IPS-NIHi11 (cell line): Measurements from ENCODE around the gene SH3RF3.

Source experiments
- DNase-seq: peaks from one replicate; pipeline ENCODE4 v3.0.0; 2012; ENCODE audit warnings: mixed read lengths, low spot score

SH3RF3 gene

GRCh38 chr2:109340381-109340780 is 211.4 kb downstream of the SH3RF3 start:
- no peak for DNase-seq

- DNase-seq = no peak
Observed at GRCh38 chr2:109341355-109342255, 212.6 kb downstream of the SH3RF3 start.

DNA sequence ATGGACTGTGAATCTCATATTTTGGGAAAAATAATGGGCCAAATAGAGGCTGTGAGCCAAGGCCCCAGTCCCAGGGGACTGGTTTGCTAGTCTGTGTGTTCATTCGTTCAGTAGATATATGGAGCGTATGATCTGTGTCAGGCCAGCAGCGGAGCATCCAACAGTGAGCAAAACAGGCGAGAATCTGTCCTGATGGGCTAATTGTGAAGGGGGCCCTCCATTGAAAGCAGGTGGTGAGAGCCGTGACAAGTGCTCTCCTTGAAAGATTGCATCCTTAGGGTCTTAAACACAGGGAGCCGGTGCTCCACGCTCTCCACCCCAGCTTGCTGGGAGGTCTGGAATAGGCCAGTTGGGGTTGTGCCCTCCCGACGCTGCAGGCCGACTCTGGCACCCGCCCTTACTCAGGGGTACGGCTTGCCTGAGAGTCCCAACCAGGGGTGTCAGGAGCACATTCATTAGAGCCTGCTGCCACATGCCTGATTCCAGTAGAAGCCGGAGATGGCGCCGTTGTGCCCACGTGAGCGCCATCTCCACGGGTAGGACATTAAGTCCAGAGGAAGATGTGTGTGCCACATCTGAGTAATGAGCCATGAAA is 213.3 kb downstream of the SH3RF3 start:
- DNase-seq = no peak

DNA sequence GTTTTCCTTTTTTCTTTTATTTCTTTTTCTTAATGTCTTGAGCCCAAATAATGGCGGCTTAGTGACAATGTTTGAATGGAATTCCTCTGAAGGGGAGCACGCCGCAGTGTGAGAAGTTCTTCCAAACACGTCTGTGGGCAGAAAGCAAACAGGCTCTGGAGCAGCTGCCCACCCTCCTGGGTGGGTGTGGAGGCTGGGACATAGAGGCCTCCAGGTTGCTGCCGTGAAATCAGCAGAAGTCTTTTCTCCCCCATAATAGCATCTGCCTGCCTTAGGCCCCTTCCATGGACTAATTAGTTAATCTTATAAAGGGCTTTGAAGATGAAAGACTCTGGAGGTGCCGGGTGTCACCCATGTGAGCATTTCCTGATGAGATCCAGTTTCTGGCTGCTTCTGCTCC is 213.9 kb downstream of the SH3RF3 start:
- DNase-seq = no peak

- no peak for DNase-seq
Observed at GRCh38 chr2:109343460-109343859, 214.5 kb downstream of the SH3RF3 start.

DNA sequence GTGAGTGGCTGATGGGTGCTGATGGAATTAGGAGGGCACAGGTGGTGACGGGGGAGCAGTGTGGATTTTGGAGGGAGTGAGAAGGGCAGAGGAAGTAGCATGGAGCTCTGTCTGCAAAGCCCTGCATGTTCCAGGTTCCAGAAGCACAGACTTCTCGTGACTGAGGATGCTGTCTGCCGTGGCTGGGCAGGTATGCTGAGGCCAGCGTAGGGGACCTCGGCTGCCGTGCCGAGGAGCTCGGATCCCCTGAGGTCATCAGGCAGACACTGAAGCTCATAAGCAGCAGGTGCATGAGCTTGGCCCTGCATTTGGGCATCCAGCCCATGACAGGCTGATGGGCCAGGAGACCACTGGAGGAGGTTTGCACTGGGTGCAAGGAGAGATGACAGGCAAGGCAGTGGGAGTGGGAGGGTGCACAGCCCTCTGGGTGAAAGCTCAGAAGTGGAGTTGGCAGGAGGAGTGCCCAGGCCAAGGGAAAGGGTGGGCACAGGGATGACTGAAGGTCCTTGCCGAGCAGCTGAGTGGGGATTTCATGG is 215.3 kb downstream of the SH3RF3 start:
- DNase-seq = no peak

GRCh38 chr2:109345091-109345490 is 216.1 kb downstream of the SH3RF3 start:
- no peak for DNase-seq

DNA sequence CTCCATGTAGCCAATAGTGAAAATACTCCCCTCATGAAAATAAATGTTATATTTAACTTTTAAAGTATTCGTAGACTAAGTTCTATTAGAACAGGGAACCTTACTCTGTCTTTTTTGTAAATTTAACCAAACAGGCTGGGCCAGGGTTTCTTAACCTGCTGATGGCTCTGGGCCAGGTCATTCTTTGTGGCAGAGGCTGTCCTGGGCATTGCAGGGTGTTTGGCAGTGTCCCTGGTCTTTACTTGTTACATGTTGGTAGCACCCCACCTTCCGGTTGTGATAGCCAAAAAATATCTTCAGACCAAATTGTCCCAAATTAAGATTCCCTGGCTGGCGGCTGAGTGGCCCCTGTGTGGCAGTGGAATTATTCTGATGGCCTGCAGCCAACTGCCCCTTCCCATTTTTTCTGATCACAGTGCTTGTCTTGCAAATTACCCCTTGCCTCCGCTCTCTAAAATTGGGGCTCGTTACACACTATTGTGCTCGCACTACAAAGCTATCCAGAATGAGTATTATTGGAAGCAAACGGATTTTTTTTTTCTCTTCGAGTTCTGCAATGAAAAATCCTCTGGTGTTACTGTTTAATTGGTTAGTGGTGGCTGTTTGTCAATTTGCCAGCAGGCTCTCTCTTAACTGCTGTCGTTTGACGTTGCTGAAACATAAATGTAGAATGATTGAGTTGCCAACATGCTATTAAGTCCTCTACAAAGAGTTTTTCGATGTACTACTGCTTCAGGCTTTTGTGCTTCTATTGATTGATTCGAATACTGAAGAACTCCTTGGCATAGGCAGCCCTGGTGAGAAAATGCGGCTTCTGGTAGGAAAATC is 216.9 kb downstream of the SH3RF3 start:
- no peak for DNase-seq

GRCh38 chr2:109346601-109347228 is 217.7 kb downstream of the SH3RF3 start:
- DNase-seq = no peak

- no peak for DNase-seq
Observed at GRCh38 chr2:109347626-109348025, 218.6 kb downstream of the SH3RF3 start.

DNA sequence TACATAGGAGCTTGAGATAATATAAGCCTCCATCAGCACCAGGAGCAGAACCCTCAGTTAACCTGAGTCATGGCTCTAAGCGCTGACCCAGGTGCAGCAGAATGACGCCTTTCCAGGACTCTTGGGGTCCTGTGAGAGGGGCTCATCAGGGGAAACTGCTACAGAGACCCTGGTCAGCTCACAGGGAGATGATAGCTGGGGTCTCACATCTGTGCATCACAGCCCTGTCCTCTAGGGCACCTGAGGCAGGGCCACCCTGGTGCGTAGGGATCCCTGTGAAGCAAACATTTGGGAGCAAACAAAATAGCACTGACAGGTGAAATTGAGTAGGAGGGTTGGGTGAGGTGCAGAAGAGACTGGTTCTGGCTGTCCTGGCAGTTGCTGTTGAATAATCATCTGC is 219.2 kb downstream of the SH3RF3 start:
- no peak for DNase-seq

DNA sequence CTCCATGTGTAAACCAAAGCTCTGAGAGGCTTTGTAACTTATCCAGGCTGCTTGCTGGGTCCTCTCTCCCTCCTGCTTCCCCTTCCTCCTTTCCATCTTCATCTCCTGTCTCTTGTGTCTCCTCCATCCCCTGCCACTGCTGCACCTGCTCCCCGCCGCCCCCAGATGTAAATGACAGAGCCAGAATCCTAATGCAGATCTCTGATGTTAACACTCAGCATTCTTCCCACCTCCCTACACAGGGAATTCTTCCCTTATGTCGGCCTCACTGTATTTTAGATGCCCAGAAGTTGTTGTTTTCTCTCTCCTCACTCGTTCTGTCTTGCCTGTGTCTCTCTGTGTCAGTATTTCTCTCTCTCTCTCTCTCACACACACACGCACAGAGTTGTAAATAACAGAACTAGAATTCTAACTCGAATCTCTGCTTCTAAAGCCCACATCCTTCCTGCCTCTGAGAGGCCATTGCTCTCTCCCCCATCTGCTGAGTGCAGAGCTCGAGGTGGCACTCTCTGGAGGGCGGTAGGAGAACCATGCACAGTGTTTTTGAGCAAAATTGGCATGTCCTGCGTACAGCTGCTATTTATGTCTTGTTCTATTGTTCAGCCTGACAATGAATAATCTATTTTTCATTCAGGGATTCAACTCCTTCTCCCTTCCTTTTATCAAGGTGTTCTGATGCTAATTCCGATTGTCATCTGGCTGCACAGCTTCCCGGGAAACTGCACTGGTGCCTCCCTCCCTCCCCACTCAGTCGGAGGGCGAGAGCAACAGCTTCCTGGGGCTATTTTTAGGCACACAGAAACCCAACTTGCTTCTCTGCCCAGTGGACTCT is 219.9 kb downstream of the SH3RF3 start:
- no peak for DNase-seq

- peak; percentile 42 for DNase-seq
Observed at GRCh38 chr2:109349503-109350465, 220.8 kb downstream of the SH3RF3 start.

- DNase-seq = no peak
Observed at GRCh38 chr2:109350526-109350925, 221.5 kb downstream of the SH3RF3 start.

DNA sequence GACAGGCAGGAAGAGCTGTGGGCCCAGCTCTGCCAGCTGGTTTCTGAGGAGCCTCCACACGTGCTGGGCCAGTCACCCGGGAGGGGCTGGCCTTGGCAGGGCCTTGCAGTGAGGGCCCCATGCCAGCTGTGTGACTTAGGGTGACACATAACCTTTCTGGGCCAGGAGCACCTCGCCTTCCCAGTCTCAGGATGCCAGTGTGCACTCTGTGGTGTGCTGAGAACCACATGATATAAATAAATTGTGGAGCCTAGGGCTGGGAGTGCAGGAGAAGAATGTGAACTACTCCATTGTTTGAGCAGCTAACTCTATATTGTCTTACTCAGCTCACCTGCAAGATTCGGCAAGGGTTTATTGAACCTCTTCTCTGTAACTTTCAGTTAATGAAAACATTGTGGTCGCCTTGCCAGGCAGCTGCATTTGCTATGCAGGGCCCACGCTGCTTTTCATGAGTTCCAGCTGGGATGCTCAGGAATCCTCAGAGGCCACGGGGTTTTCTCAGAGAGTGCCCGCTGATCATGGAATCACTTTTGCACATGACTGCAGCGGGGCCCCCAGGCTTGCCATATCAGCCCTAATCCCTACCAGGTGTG is 222.3 kb downstream of the SH3RF3 start:
- no peak for DNase-seq

DNA sequence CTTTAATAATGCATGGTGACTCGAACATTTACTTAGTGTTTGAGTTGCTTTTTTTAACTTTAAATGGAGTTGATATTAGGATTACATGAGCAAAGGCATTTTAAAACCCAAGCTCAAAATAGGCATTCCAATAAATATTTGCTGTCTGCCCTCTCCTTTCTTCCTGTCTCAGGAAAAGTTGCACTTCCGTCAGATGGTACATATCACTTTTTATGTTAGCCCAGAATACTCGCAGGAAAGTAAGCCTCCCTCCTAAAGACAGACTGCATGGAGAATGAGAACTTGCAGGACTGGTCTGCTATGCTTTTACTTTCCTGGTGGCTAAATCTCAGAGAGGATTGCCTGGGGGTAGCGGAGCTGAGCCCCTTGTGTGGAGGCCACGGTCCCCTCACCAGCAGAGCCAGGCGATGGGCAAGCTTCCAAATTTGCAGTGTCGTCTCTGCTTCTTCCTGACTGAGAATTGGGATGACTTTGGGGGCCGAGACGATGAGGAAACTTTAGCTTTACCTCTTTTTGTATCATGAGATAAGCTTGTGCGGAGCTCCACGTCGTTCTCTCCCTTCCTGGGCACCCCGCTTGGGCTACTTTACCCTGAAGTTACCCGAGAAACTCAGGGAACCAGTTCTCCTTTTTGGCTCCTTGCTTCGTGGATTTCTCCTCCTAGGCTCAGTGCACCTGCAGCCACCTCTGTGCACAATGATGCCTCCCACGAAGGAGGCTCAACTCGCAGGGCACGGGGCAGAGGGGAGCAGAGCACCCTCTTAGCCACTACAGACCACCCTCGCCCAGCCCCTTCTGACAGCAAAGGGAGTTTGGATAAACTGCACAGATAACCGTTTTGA is 223.3 kb downstream of the SH3RF3 start:
- no peak for DNase-seq

- no peak for DNase-seq
Observed at GRCh38 chr2:109352898-109353689, 224.1 kb downstream of the SH3RF3 start.
